ENCODE measurements around the gene SIAE. TPM values are rescaled to one million over a fixed set of nuclear protein-coding genes. Genes with fewer than 3 reads are reported as not detected.

The SIAE gene
- total and polyA plus RNA-seq, 2 of the 4 experiments (the other 2 are of a cell fraction): 4.7 to 12.0 TPM

DNA sequence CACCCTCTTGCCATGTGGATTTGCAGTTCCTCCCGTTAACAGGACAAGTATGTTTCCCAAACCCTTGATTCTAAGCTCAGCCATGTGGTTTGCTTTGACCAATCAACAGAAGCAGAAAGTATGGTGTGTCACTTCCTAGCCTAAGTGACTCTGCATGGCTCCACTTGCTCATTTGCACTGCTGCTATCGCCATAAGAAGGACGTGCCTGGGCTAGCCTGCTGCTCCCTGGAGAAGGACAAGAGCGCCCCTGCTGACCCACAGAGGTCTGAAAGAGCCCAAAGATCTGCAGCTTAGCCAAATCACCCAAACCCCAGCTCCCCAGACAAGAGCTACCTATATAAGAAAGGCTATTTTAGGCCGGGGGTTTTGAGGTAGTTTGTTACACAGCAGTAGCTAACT lies 32.9 kb downstream of the SIAE start:
- no peak overlapping the region for H2BK120ac ChIP-seq (ENCODE audit: low read depth, low read length)
- ChIA-PET CTCF (no interaction called here), POLR2A (ENCODE audit: unreplicated experiment) (no interaction called here)
- no peak overlapping the region for H3K4me3 ChIP-seq (ENCODE audit: insufficient read depth, low read depth, low read length)
- H4K8ac ChIP-seq (ENCODE audit: low read depth in 2 of 2, low read length in 2 of 2): no peak overlapping the region
- H3K56ac ChIP-seq (ENCODE audit: extremely low read depth, insufficient read depth, low read length): no peak overlapping the region
- H3K9ac ChIP-seq (ENCODE audit: low read depth, low read length): no peak overlapping the region
- BruUV-seq (replicated peaks): no TSS peak
- H4K5ac ChIP-seq (ENCODE audit: low read depth, low read length): no peak overlapping the region
- H3K4me2 ChIP-seq (ENCODE audit: low read depth, low read length): no peak overlapping the region
- 80% methylated on average over 1 of the region's 5 CpGs; no CpG with 5 or more reads in 1 of the 2 experiments for WGBS, 2 experiments (ENCODE audit: extremely low coverage in 2 of 2, insufficient read length in 1 of 2)
- H3K9me3 ChIP-seq (ENCODE audit: control insufficient read depth, insufficient read depth, low read length): no peaks in the 10 kb centered on the region
- H3K4ac ChIP-seq (ENCODE audit: low read depth, low read length): no peak overlapping the region
- H3K36me3 ChIP-seq (ENCODE audit: control insufficient read depth, insufficient read depth, low read length): peaks cover 11% of the 10 kb centered on the region
- H2AK9ac ChIP-seq (replicated peaks; ENCODE audit: low read depth, low read length, poor library complexity): no peak overlapping the region
- intact Hi-C loops (cut with micrococcal nuclease) (loop anchor here (5.0 kb wide), 1 partner anchor 312 kb away; the partner anchor contains the start of gene CCDC15), in situ Hi-C loops (cut with MboI; ENCODE audit: low sequenced_read_pairs) (loop anchor here (10.0 to 25.0 kb wide), 2 partner anchors 194 to 947 kb away; partner anchors contain the start of gene STT3A), dilution Hi-C loops (cut with HindIII; ENCODE audit: low sequenced_read_pairs, unreplicated experiment) (no loop called here)
- H3K23ac ChIP-seq (ENCODE audit: low read depth, low read length): no peak overlapping the region
- no peak overlapping the region for H3K14ac ChIP-seq (replicated peaks; ENCODE audit: low read depth, low read length)
- H3K27ac ChIP-seq (ENCODE audit: insufficient read depth, low read length): no peak overlapping the region
- no peak overlapping the region for H2BK20ac ChIP-seq (ENCODE audit: low read depth, low read length)
- no peak overlapping the region for H3K18ac ChIP-seq (ENCODE audit: low read depth, low read length)
- TF ChIP-seq, protein P1, sequence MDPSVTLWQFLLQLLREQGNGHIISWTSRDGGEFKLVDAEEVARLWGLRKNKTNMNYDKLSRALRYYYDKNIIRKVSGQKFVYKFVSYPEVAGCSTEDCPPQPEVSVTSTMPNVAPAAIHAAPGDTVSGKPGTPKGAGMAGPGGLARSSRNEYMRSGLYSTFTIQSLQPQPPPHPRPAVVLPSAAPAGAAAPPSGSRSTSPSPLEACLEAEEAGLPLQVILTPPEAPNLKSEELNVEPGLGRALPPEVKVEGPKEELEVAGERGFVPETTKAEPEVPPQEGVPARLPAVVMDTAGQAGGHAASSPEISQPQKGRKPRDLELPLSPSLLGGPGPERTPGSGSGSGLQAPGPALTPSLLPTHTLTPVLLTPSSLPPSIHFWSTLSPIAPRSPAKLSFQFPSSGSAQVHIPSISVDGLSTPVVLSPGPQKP (IDR thresholded peaks at IDR 0.05; ENCODE audit: borderline replicate concordance, low read depth, low read length): no peak
- TF ChIP-seq POLR2A (IDR thresholded peaks at IDR 0.05; ENCODE audit: low read depth, low read length) (no peak), BHLHE40 (IDR thresholded peaks at IDR 0.05; ENCODE audit: low read depth, low read length) (no peak), NFE2L2 (IDR thresholded peaks at IDR 0.05; ENCODE audit: low read depth, low read length) (no peak), MXI1 (IDR thresholded peaks at IDR 0.05; ENCODE audit: borderline replicate concordance, low read depth, low read length) (no peak), MAFK (IDR thresholded peaks at IDR 0.05; ENCODE audit: low read depth, low read length) (no peak), RCOR1 (IDR thresholded peaks at IDR 0.05; ENCODE audit: insufficient replicate concordance, low read length) (no peak)
- TF ChIP-seq, protein P2, sequence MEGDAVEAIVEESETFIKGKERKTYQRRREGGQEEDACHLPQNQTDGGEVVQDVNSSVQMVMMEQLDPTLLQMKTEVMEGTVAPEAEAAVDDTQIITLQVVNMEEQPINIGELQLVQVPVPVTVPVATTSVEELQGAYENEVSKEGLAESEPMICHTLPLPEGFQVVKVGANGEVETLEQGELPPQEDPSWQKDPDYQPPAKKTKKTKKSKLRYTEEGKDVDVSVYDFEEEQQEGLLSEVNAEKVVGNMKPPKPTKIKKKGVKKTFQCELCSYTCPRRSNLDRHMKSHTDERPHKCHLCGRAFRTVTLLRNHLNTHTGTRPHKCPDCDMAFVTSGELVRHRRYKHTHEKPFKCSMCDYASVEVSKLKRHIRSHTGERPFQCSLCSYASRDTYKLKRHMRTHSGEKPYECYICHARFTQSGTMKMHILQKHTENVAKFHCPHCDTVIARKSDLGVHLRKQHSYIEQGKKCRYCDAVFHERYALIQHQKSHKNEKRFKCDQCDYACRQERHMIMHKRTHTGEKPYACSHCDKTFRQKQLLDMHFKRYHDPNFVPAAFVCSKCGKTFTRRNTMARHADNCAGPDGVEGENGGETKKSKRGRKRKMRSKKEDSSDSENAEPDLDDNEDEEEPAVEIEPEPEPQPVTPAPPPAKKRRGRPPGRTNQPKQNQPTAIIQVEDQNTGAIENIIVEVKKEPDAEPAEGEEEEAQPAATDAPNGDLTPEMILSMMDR (conservative IDR thresholded peaks at IDR 0.05; ENCODE audit: low read depth, low read length): no peak
- TF ChIP-seq, protein P3, sequence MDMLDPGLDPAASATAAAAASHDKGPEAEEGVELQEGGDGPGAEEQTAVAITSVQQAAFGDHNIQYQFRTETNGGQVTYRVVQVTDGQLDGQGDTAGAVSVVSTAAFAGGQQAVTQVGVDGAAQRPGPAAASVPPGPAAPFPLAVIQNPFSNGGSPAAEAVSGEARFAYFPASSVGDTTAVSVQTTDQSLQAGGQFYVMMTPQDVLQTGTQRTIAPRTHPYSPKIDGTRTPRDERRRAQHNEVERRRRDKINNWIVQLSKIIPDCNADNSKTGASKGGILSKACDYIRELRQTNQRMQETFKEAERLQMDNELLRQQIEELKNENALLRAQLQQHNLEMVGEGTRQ (IDR thresholded peaks at IDR 0.05; ENCODE audit: low read depth, low read length): no peak
- peaks cover 6% of the 10 kb centered on the region for H3K4me1 ChIP-seq (ENCODE audit: control insufficient read depth, insufficient read depth, low read length)
- H4K91ac ChIP-seq (ENCODE audit: insufficient read depth, low read depth, low read length): no peak overlapping the region
- no peak for DNase-seq
- H2BK15ac ChIP-seq (ENCODE audit: low read depth, low read length): no peak overlapping the region
- no peak overlapping the region for H2BK5ac ChIP-seq (ENCODE audit: low read depth, low read length, poor library complexity, severe bottlenecking)
- peak overlapping the region; percentile 38 for H2AFZ ChIP-seq (replicated peaks; ENCODE audit: low read length, poor library complexity)
- no peaks in the 10 kb centered on the region for H3K79me1 ChIP-seq (ENCODE audit: low read depth in 1 of 2, low read length in 2 of 2)
- no peak for ATAC-seq (ENCODE audit: low read depth)
- H3K27me3 ChIP-seq (ENCODE audit: control insufficient read depth, insufficient read depth, low read length): no peaks in the 10 kb centered on the region
- no peaks in the 10 kb centered on the region; the same call in 1 of the 2 replicates for H4K20me1 ChIP-seq (ENCODE audit: insufficient read depth, low read length)
- peaks cover 6% of the 10 kb centered on the region; the same call in 1 of the 2 replicates for H3K9me1 ChIP-seq (ENCODE audit: insufficient read depth, low read length)
- H2AK5ac ChIP-seq (ENCODE audit: low read depth, low read length): no peak overlapping the region
